GM21528 (cell line): ENCODE measurements around the gene GABPB1.

ENCODE experiments used
- ATAC-seq: cut with Tn5 transposase; IDR thresholded peaks from one replicate; pipeline ENCODE4 v1.9.1; 2021; ENCODE audit warnings: mild to moderate bottlenecking, moderate library complexity; ENCODE audit not compliant: unreplicated experiment, low FRiP score

Gene GABPB1

GRCh38 chr15:50345298-50345697 is 9.7 kb downstream of the GABPB1 start:
- ATAC-seq: no peak

DNA sequence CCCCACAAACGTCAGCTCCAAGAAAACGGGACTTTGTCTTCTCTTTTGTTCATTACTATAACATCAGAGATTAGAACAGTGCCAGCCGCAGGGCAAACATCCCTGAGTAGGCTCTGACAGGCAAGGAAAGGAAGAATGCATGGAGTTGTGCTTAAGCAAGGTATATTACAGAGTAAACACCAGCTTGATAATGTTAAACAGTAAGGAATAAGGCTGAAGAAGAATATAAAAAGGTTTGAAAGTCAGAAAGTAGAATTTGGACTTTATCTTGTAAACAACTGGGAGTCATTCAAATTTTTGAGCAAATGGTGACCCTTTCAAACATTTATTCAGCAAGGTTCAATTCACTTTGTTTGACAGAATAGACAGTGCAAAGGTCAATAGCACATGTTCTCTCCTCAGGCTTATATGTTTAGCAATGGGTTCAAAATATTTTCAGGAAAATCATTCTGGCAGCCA is 11.0 kb downstream of the GABPB1 start:
- ATAC-seq: no peak

GRCh38 chr15:50341616-50342136 is 13.3 kb downstream of the GABPB1 start:
- ATAC-seq: no peak

- ATAC-seq: no peak
Measured at GRCh38 chr15:50340416-50340815, 14.6 kb downstream of the GABPB1 start.

- ATAC-seq: no peak
Measured at GRCh38 chr15:50339717-50340116, 15.3 kb downstream of the GABPB1 start.

DNA sequence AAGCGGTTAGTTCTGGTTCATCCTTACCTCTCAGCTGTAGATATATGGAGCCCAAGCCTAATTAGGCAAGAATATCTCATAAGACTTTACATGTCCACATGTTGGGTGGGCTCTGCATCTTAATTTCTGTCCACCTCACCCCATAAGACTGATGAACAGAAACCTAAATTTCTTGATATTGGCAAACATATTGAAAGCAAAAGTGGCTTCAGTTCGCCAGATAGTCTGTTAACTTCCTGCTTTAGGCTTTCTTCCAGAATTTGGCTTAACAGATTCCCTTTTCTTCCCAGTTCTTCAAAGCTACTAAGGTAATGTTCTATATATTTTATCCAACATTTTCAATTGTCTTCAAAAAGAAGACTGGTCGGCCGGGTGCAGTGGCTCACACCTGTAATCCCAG is 19.7 kb downstream of the GABPB1 start:
- ATAC-seq: no peak

GRCh38 chr15:50333229-50333628 is 21.8 kb downstream of the GABPB1 start:
- ATAC-seq: no peak

GRCh38 chr15:50330921-50331320 is 24.1 kb downstream of the GABPB1 start:
- no peak for ATAC-seq

- no peak for ATAC-seq
Measured at GRCh38 chr15:50328116-50328515, 26.9 kb downstream of the GABPB1 start.

GRCh38 chr15:50321680-50322210 is 33.3 kb downstream of the GABPB1 start:
- no peak for ATAC-seq

DNA sequence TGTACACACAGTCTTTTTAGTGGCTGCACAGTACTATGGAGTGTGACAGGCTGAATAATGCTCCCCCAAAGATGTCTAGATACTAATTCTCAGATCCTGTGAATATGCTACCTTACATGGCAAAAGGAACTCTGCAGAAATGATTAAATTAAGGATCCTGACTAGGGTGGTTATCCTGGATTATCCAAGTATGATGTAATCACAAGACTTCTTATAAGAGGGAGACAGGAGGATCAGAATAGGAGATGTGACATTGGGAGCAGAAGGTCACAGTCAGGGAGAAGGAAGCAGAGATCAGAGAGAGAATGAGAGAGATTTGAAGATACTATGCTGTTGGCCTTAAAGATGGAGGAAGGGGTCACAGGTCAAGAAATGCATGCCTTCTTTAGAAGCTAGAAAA is 34.5 kb downstream of the GABPB1 start:
- no peak for ATAC-seq

DNA sequence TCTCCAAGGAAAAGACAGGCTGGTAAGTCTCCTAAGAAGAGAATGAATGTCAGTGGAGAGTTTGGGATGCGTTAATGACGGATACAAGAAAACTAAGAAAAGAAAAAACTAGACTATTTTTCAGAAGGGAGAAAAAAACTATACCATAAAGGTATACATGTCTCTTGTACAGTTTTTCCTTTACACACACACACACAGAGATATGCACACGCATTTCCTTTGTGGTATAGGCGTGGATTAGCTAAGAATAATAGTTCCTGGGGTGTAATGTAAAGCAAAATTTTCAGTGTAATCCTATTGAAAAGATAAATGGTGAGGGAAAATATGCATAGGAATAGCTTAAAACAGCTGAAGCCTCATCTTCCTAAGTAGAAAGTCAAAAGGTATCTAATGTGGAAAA is 36.3 kb downstream of the GABPB1 start:
- no peak for ATAC-seq

GRCh38 chr15:50315814-50316630 is 39.0 kb downstream of the GABPB1 start:
- ATAC-seq: no peak

GRCh38 chr15:50312636-50313035 is 42.4 kb downstream of the GABPB1 start:
- ATAC-seq: no peak

DNA sequence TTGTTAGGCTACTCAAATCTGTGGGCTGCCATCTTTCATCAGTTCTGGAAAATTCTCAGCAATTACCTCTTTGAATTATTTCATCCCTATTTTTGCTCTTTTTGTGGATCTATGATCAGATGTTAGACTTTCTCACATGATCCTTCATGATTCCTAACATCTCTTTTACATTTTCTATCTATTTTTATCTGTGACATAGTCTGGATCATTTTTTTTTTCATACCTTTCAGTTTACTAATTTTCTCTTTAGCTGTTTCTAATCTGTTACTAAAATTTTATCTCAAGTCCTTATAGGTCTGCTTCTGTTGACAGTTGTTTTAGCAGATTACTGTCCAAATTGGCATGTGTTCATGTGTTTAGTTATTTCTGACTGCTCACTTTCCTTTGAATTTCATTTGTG is 47.2 kb downstream of the GABPB1 start:
- ATAC-seq: no peak

- ATAC-seq: no peak
Measured at GRCh38 chr15:50304836-50305235, 50.2 kb downstream of the GABPB1 start.

GRCh38 chr15:50302581-50302980 is 52.4 kb downstream of the GABPB1 start:
- no peak for ATAC-seq

- no peak for ATAC-seq
Measured at GRCh38 chr15:50298340-50298739, 56.7 kb downstream of the GABPB1 start.

DNA sequence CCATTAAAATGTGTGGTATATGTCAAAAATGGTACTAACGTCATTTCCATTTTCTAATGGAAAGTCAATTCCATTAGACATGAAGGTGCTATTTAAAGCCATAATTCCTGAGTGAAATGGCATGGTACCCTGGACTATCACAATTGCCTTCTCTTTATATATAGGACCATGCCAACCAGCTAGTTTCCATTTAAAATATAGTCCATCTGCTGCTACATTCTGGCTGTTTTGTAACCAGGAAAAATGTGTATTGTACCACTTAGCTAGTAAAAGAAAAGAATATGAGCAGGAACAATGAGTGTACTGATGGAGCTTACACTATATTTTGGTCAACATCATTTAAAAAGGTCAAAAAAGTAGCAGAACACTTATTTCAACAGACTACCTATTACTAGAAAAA is 59.0 kb downstream of the GABPB1 start:
- no peak for ATAC-seq

DNA sequence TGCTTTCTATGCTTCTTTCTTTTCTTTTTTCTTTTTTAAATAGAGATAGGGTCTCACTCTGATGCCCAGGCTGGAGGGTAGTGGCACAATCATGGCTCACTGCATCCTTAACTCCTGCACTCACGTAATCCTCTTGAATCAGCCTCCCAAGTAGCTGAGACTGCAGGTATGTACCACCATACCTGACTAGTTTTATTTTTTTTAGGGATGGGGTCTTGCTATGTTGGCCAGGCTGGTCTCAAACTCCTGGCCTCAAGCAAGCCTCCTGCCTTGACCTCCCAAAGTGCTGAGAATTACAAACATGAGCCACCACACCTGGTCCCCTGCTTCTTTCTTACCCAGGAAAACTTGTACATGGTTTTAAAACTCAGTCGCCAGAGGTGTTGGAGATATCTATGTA is 65.2 kb downstream of the GABPB1 start:
- no peak for ATAC-seq

- ATAC-seq: no peak
Measured at GRCh38 chr15:50287324-50288116, 67.5 kb downstream of the GABPB1 start.
